ENCODE data around the gene LAMTOR3. TPM values are rescaled to one million over a fixed set of nuclear protein-coding genes. Genes with fewer than 3 reads are reported as not detected.

LAMTOR3 gene
- total and polyA plus RNA-seq, 7 donors: 21.6 to 43.6 (median 24.7) TPM

DNA sequence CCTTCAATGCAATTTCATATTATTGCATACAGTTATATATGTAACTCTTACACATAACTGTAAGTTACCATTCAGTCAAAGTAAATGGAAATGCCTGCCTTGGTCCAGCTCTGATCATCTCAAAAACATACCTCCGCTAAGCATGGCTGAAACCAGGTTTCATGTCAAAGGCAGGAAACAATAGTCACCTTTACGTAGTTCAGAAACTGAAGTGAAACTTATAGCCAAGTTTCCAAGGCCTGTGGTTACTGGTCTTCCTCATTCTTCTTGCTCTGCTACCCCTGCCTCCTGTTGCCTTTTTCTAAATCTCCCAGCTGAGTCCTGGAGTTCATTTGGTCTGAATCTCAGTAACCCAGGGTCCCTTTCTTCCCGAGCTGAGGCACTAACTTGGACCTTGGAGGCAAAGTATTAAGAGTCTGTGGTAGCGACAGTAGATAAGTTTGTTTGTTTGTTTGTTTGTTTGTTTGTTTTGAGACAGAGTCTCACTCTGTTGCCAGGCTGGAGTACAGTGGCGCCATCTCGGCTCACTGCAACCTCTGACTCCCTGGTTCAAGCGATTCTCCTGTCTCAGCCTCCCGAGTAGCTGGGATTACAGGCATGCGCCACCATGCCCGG lies 46.8 kb downstream of the LAMTOR3 start:
- no peaks in the 10 kb centered on the region for H3K36me3 ChIP-seq (ENCODE audit: insufficient read depth in 1 of 2, low read depth in 1 of 2)
- no peak overlapping the region for H3K4me3 ChIP-seq
- H3K4me1 ChIP-seq: no peaks in the 10 kb centered on the region
- WGBS, 3 donors: 88 to 93% (median 92%) methylated on average over 10 of the region's 10 CpGs
- DNase-seq (no peak), ATAC-seq (no peak)
- TF ChIP-seq, protein P1, sequence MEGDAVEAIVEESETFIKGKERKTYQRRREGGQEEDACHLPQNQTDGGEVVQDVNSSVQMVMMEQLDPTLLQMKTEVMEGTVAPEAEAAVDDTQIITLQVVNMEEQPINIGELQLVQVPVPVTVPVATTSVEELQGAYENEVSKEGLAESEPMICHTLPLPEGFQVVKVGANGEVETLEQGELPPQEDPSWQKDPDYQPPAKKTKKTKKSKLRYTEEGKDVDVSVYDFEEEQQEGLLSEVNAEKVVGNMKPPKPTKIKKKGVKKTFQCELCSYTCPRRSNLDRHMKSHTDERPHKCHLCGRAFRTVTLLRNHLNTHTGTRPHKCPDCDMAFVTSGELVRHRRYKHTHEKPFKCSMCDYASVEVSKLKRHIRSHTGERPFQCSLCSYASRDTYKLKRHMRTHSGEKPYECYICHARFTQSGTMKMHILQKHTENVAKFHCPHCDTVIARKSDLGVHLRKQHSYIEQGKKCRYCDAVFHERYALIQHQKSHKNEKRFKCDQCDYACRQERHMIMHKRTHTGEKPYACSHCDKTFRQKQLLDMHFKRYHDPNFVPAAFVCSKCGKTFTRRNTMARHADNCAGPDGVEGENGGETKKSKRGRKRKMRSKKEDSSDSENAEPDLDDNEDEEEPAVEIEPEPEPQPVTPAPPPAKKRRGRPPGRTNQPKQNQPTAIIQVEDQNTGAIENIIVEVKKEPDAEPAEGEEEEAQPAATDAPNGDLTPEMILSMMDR (IDR thresholded peaks at IDR 0.05): no peak
- intact Hi-C loops (cut with DNase I): no loop called here
- no peaks in the 10 kb centered on the region for H3K9me3 ChIP-seq
- H3K27ac ChIP-seq: no peak overlapping the region
- no peaks in the 10 kb centered on the region for H3K27me3 ChIP-seq (ENCODE audit: insufficient read depth in 3 of 3, low read length in 2 of 3)

DNA sequence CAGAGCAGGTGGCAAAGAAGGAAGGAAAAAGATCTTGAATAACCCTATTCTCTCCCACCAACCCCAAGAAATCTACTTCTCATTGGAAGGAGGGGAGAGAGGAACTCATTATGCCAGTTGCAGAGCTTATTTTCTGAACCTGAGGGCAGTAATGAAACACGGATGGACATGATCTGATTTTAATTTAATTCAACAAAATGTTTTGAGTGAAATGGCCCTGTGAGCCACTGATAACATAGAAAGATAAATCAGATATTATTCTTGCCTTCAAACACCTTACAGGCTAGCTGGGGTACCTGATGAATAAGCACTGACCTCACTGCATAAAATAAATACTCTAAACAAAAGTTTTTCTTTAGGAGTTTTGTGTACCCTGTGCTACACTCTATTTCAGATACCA lies 47.3 kb downstream of the LAMTOR3 start:
- ATAC-seq (no peak), DNase-seq (no peak)
- Histone ChIP-seq H3K36me3 (ENCODE audit: insufficient read depth in 1 of 2, low read depth in 1 of 2) (no peaks in the 10 kb centered on the region), H3K27ac (no peak overlapping the region), H3K4me3 (no peak overlapping the region), H3K4me1 (no peaks in the 10 kb centered on the region), H3K9me3 (no peaks in the 10 kb centered on the region), H3K27me3 (ENCODE audit: insufficient read depth in 3 of 3, low read length in 2 of 3) (no peaks in the 10 kb centered on the region)
- intact Hi-C loops (cut with DNase I): no loop called here
- 57 to 59% (median 58%) methylated on average over 1 of the region's 1 CpG for WGBS, 3 donors
- TF ChIP-seq, protein P1 (IDR thresholded peaks at IDR 0.05): no peak

DNA sequence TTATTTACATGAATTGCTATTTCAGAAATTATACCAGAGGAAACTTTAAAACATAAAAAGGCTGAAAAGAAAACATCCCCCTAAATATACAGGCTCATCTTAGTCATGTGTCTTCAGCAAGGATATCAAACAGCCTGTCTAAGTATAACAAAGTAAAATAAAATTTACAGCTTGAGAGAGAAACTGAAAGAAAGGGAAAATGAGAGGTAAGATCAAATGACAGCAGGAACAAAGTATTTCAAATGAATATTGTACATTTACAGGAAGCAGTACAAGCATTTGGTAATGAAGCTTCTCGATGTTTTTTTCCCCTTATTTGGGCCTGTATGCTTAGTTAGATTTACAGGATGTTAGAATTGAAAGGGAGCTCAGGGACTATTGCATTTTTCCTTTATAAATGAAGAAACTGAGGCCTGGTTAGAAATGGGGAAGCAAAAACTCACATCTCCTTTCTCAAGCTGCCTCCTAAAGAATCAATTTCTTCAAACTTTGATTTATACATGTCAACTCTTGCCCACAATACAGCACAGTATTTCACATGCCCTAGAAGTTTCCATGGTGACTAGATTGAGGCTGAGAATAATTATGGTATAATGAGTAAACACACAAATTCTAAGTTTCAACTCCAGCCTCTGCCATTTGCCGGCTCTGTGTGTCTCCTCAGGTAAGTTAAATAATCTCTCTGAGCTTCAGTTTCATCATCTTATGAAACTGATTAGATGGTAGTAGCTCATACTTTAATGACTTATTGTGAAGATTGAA lies 48.3 kb downstream of the LAMTOR3 start:
- H3K36me3 ChIP-seq (ENCODE audit: insufficient read depth in 1 of 2, low read depth in 1 of 2): no peaks in the 10 kb centered on the region
- H3K27me3 ChIP-seq (ENCODE audit: insufficient read depth in 3 of 3, low read length in 2 of 3): no peaks in the 10 kb centered on the region
- H3K4me1 ChIP-seq: no peaks in the 10 kb centered on the region
- WGBS, 3 donors: 67 to 78% (median 72%) methylated on average over 2 of the region's 2 CpGs
- TF ChIP-seq, protein P1 (IDR thresholded peaks at IDR 0.05): no peak
- H3K9me3 ChIP-seq: no peaks in the 10 kb centered on the region
- no peak for ATAC-seq
- intact Hi-C loops (cut with DNase I): no loop called here
- DNase-seq: no peak
- no peak overlapping the region for H3K4me3 ChIP-seq
- H3K27ac ChIP-seq: no peak overlapping the region

DNA sequence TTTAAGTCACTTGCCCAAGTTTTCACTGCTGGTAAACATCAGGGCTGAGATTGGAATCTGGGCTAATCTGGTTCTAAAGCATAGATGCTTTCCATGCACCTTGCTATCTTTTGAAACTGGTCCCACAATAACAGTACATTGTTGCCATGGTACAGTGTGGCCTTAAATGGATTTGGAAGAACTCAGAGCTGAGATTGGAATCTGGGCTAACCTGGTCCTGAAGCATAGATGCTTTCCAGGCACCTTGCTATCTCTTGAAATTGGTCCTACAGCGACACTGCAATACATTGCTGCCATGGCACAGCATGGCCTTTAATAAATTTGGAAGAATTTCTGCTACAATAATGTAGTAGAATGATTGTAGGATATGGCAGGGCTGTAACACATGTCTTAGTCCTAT lies 49.0 kb downstream of the LAMTOR3 start:
- no peaks in the 10 kb centered on the region for H3K36me3 ChIP-seq (ENCODE audit: insufficient read depth in 1 of 2, low read depth in 1 of 2)
- H3K27me3 ChIP-seq (ENCODE audit: insufficient read depth in 3 of 3, low read length in 2 of 3): no peaks in the 10 kb centered on the region
- intact Hi-C loops (cut with DNase I): no loop called here
- DNase-seq (no peak), ATAC-seq (no peak)
- H3K9me3 ChIP-seq: no peaks in the 10 kb centered on the region
- H3K27ac ChIP-seq: no peak overlapping the region
- 90 to 91% (median 90%) methylated on average over 1 of the region's 1 CpG for WGBS, 3 donors
- TF ChIP-seq, protein P1 (IDR thresholded peaks at IDR 0.05): no peak
- H3K4me3 ChIP-seq: no peak overlapping the region
- H3K4me1 ChIP-seq: no peaks in the 10 kb centered on the region
